Measurements from ENCODE around the gene RALGPS1. TPM values are rescaled to one million over a fixed set of nuclear protein-coding genes. Genes with fewer than 3 reads are reported as not detected.
"Not testable (repeated sequence)": the region's sequence is repeated elsewhere in the genome, so short reads cannot be mapped to it uniquely, and the experiment has no call there.

The RALGPS1 gene
- polyA plus RNA-seq, 3 donors = 0.56 to 4.3 (median 2.3) TPM

GRCh38 chr9:127144670-127145445 lies 230.3 kb downstream of the RALGPS1 start:
- 71 to 94% (median 77%) methylated on average over 8 of the region's 8 CpGs for WGBS, 3 donors
- no peak overlapping the region for H3K27ac ChIP-seq (ENCODE audit: low read depth, low read length)

- H3K27ac ChIP-seq (ENCODE audit: low read depth, low read length) = not testable (repeated sequence)
Measured at GRCh38 chr9:127146841-127147240, 232.3 kb downstream of the RALGPS1 start.

- 69 to 84% (median 76%) methylated on average over 2 of the region's 2 CpGs for WGBS, 3 donors
- H3K27ac ChIP-seq (ENCODE audit: low read depth, low read length) = no peak overlapping the region
Measured at GRCh38 chr9:127147251-127147650, 232.7 kb downstream of the RALGPS1 start.

DNA sequence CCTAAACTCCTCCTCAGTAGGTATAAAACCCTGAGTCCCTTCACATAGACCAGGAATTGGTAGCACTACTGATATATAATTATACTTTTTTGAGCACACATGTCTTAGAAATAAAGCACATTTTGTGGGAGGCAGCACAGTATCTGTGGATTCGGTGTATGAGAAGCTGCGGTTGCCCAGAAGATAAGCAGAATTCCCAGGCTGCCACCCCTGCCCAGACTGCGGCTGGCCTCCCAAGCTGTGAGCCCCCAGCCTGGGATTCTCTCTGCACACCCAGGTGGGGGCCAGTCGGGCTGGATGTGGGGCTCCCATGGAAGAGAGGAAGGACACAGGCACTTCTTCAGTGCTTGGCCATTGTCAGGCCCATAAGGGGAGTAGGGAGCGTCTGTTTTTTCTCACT lies 233.4 kb downstream of the RALGPS1 start:
- H3K27ac ChIP-seq (ENCODE audit: low read depth, low read length) = no peak overlapping the region
- 82 to 97% (median 93%) methylated on average over 5 of the region's 5 CpGs for whole genome bisulfite sequencing, 3 donors

- 97 to 98% (median 98%) methylated on average over 7 of the region's 7 CpGs for WGBS, 3 donors
- no peak overlapping the region for H3K27ac ChIP-seq (ENCODE audit: low read depth, low read length)
Measured at GRCh38 chr9:127149010-127149409, 234.4 kb downstream of the RALGPS1 start.

DNA sequence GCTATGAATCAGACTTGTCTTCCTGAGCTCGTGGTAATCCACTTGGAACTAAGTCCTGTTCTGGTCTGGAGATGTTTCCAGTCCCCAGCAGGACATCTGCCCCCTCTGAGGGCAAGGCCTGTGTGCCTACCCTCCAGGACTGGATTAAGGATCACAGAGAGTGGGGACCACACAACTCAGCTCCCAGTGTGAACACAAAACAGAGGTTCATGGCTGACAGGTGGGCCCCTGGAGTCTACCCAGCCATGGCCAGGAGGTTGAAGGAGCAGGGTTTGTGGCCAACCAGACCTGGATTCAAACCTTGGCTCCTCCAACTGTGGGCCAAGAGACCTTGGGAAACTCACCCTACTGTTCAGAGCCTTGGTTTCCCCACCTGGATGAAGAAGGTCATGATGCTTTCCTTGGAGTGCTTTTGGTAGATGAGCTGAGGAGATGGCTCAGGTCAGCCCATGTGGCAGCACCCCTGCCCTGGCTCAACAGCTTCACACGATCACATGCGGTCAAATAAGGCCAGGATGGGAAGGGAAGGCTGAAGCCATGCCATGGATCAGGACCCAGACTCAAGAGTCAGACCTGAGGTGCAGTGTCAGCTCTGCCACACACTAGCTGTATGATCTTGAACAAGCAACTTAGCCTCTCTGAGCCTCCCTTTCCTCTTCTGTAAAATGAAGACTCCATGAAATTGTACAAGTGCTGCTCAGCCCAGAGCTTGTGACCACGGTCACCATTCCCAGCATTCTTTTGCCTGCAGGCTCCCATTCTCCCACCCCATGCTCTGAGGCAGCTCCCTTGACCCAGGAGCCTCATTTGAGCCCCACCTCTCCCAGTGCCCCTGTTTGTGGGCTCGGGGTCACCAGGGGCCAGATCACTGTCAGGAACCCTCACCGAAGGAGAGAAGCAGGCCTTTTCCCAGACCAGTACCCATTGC lies 235.1 kb downstream of the RALGPS1 start:
- no peak overlapping the region for H3K27ac ChIP-seq (ENCODE audit: low read depth, low read length)
- WGBS, 3 donors = 86 to 95% (median 94%) methylated on average over 6 of the region's 6 CpGs

DNA sequence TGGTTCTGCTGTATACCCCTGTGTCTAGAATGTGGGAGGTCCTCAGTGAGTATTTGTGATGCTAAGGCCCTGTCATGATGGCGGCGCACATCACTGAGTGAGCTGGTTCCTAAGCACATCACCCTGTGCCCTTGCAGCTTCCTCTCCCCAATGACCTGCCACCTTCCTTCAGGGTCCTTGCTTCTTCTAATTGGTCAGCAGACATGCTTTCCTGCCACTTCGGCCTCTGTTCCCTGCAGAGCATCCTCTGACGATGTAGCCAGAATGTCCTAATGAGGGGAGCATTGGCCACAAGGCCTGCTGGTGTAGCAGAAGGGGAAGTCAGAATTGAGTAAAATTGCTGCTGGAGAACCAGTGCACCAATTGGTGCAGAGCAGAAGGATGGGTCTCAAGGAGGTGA lies 238.9 kb downstream of the RALGPS1 start:
- no peak overlapping the region for H3K27ac ChIP-seq (ENCODE audit: low read depth, low read length)
- 81 to 97% (median 85%) methylated on average over 4 of the region's 4 CpGs for whole genome bisulfite sequencing, 3 donors

GRCh38 chr9:127154003-127154389 lies 239.4 kb downstream of the RALGPS1 start:
- 90 to 95% (median 90%) methylated on average over 5 of the region's 5 CpGs for WGBS, 3 donors
- H3K27ac ChIP-seq (ENCODE audit: low read depth, low read length) = no peak overlapping the region

- H3K27ac ChIP-seq (ENCODE audit: low read depth, low read length) = no peak overlapping the region
- 33 to 78% (median 42%) methylated on average over 13 of the region's 13 CpGs for WGBS, 3 donors
Measured at GRCh38 chr9:127154390-127155191, 240.0 kb downstream of the RALGPS1 start.

GRCh38 chr9:127155314-127155960 lies 240.9 kb downstream of the RALGPS1 start:
- no peak overlapping the region for H3K27ac ChIP-seq (ENCODE audit: low read depth, low read length)
- 74 to 87% (median 87%) methylated on average over 5 of the region's 5 CpGs for WGBS, 3 donors

DNA sequence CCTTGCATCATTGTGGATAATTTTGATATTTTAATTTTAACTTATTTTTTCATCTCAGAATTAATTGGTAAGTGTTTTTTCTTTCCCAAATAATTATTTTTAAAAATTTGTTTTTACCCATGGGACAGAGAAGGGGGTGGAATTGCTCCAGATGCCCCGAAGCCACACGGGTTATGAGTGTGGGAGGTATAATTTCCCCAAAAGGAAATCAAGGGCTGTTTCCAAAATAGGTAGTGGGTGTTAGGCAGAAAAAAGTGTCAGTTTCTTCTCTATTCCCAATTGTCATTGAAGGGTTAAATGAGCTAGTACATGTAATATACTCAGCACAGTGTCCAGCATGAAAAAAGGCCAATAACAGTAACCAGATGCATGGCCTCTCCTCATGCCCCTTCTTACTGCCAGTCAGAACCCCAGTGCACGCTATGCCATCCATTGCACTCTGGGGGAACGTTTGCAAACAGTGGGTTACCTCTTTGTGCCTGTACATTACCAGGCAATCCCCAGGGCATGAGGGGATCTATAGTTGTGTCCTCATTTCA lies 244.3 kb downstream of the RALGPS1 start:
- WGBS, 3 donors = 77 to 86% (median 85%) methylated on average over 4 of the region's 4 CpGs
- H3K27ac ChIP-seq (ENCODE audit: low read depth, low read length) = no peak overlapping the region

GRCh38 chr9:127159325-127159801 lies 244.8 kb downstream of the RALGPS1 start:
- H3K27ac ChIP-seq (ENCODE audit: low read depth, low read length) = no peak overlapping the region
- WGBS, 3 donors = 67 to 81% (median 69%) methylated on average over 5 of the region's 5 CpGs

DNA sequence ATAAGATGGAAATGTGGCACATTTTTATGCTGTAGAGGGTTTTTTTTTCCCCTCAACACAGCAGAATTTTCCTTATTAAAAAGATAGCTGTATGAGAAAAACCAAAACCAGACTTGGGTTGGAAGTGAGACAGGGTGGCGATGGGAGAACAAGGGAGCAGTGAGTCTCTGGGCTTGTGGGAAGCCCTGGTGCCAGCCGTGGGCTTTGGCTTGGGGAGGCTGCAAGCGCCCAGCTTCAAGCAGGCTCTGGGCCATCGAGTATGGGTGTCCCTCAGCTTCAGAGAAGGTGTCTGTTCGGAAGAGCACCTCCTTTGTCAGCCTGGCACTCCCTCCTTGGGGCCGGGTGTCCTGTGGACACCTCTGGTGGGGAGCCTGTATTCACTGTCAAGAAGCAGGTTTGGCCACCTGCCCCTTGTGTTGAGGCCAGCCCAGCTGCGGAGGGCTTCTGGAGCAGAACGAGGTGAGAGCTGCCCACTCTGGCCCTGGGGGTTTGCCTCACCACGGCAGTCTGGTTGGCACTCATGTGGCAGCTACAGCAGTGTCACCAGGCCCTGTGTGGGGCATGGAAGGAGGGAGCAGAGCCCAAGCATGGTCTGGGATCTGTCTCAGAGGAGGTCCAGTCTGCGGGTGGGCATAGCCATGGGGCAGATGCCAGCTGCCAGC lies 245.5 kb downstream of the RALGPS1 start:
- 86 to 92% (median 89%) methylated on average over 10 of the region's 10 CpGs for WGBS, 3 donors
- H3K27ac ChIP-seq (ENCODE audit: low read depth, low read length) = no peak overlapping the region

DNA sequence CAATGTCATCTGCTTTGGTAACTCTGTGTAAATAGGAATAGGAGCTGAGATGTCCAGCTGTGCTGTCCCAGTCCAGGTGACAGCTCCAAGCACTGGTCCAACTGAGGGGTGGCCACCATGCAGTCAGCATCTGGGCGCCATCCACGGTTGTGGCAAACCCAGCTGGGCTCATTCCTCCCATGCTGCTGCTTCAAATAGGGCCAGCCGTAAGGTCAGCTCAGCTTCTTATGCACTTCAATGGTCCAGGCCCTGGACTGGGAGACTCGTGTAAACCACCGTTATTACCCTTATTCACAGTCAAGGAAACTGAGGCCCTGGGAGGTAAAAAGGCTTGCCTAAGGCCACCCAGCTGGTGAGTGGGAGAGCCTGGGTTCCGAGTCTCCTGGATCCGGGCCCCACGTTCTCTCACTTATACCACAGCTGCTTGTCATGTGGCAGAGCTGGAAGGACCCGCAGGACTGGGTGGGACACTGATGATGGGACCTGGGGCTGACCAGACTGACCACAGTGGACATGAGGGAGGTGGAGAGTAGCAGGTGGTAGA lies 246.6 kb downstream of the RALGPS1 start:
- H3K27ac ChIP-seq (ENCODE audit: low read depth, low read length) = no peak overlapping the region
- WGBS, 3 donors = 96 to 97% (median 96%) methylated on average over 9 of the region's 9 CpGs

GRCh38 chr9:127162046-127162863 lies 247.7 kb downstream of the RALGPS1 start:
- no peak overlapping the region for H3K27ac ChIP-seq (ENCODE audit: low read depth, low read length)

GRCh38 chr9:127162864-127163365 lies 248.3 kb downstream of the RALGPS1 start:
- WGBS, 3 donors = 57 to 89% (median 76%) methylated on average over 4 of the region's 4 CpGs
- H3K27ac ChIP-seq (ENCODE audit: low read depth, low read length) = no peak overlapping the region

More at GRCh38 chr9:127162046-127162863, 247.7 kb downstream of the RALGPS1 start:
- 61 to 72% (median 61%) methylated on average over 9 of the region's 9 CpGs for WGBS, 3 donors

Measured in adipose tissue (tissue), 3 donors.